ENCODE data around the gene MDN1.

DNA sequence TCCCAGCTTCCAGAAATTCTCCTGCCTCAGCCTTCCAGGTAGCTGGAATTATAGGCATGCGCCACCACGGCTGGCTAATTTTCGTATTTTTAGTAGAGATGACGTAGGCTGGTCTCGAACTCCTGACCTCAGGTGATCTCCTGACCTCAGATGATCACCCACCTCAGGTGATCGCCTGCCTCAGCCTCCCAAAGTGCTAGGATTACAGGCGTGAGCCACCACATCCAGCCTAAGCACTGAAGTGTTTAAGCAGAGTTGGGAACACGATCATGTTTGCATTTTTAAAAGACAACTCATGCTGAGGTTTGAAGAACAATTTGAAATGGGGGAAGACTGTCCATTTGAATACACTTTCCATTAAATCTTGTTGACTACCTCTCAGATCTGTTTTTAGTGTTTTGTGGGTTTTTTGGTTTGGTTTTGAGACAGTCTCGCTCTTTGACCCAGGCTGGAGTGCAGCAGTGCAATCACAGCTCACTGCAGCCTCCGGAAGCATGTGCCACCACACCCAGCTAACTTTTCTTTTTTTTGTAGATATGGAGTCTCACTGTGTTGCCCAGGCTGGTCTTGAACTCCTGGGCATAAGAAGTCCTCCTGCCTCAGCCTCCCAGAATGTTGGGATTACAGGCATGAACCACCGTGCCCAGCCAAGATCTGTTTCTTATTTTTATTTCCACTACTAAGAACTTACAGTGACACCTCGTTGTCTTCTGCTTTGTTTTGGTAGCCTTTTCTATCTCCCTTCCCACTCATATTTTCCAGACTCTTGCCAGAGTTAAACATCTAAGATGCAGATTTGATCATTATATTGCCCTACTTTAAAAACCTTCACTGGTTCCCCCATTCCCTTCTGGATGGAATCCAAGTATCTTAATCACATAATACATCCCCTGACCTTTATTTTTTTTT is 15.5 kb upstream of the MDN1 start:
- TF ChIP-seq POLR2A (IDR thresholded peaks at IDR 0.05), result no peak
- TF ChIP-seq, protein P1, sequence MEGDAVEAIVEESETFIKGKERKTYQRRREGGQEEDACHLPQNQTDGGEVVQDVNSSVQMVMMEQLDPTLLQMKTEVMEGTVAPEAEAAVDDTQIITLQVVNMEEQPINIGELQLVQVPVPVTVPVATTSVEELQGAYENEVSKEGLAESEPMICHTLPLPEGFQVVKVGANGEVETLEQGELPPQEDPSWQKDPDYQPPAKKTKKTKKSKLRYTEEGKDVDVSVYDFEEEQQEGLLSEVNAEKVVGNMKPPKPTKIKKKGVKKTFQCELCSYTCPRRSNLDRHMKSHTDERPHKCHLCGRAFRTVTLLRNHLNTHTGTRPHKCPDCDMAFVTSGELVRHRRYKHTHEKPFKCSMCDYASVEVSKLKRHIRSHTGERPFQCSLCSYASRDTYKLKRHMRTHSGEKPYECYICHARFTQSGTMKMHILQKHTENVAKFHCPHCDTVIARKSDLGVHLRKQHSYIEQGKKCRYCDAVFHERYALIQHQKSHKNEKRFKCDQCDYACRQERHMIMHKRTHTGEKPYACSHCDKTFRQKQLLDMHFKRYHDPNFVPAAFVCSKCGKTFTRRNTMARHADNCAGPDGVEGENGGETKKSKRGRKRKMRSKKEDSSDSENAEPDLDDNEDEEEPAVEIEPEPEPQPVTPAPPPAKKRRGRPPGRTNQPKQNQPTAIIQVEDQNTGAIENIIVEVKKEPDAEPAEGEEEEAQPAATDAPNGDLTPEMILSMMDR (IDR thresholded peaks at IDR 0.05), result no peak

All from uterus (tissue), 2 donors.